Measurements from ENCODE around the gene STMN1. TPM values are rescaled to one million over a fixed set of nuclear protein-coding genes. Genes with fewer than 3 reads are reported as not detected.

STMN1 gene
- total and polyA plus RNA-seq, 9 of the 15 experiments (the other 6 are each of a cell fraction or from before 2014, with no cell fraction given): 269 to 2,153 (median 595) TPM

DNA sequence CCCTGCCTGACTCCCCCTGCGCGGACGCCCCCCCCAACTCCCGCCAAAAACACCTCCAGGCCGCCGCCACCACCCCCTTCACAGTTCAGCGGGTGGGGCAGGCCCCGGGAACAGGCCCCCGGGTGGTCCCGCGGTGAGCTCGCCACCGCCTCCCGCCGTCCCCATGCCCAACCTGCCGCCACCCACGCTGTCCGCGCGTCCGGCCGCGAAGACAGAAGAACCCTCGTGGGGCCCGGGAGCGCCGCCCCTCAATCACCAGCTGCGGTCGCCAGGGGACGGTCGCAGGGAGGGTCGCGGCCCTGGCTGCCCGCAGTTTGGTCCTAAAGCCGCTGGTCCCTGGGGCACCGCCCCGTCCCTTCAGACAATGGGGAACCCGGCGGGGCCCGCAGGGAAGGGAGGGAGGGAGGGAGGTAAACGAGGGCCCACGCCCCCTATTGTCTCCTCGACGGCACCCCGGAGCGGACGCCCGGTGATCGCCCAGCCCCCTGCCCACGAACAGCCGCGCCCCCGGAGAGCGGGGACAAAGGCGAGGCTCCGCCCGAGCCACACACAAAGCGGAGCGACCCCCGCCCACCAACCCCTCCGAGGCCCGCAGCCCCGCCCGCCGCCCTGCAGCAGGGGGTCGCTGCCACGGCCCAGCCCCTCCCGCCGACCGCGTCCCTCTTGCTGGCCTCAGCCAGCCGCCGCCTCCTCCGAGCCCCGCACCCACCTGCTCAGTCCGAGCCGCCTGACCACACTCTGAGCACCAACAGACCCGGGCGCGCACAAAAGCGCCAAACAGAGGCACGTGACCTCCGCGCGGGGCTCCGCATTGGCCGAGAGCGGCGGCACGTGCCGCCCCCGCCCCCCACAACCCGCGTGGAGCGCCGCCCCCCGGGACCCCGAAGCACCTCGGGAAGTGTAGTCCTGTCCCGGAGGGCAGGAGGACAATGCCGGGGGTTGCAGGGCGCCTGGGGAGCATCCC lies at the start of gene STMN1 (continued):
- TF ChIP-seq JUND (IDR thresholded peaks at IDR 0.05; ENCODE audit: borderline replicate concordance, low read depth, low read length) (peak; percentile 67), JUND (tag; IDR thresholded peaks at IDR 0.05; ENCODE audit: borderline replicate concordance, low read depth, low read length) (no peak; the same call in 2 of the 3 replicates), ZFX (CRISPR knock-in tag; IDR thresholded peaks at IDR 0.05) (peak; percentile 75), MTA3 (IDR thresholded peaks at IDR 0.05; ENCODE audit: borderline replicate concordance) (peak; percentile 40; the same call in 1 of the 2 replicates), PTBP1 (IDR thresholded peaks at IDR 0.05; ENCODE audit: low read depth, low read length) (no peak), TEAD1 (CRISPR knock-in tag; IDR thresholded peaks at IDR 0.05) (peak in 1 of 2 experiments; percentile 49; a peak in 1 of 4 replicates), SOX6 (IDR thresholded peaks at IDR 0.05) (peak; percentile 73), RNF2 (IDR thresholded peaks at IDR 0.05) (peak; percentile 78), TOE1 (IDR thresholded peaks at IDR 0.05; ENCODE audit: borderline replicate concordance) (peak; percentile 98), TOE1 (CRISPR knock-in tag; IDR thresholded peaks at IDR 0.05; ENCODE audit: borderline replicate concordance, low read depth) (no peak), NRF1 (conservative IDR thresholded peaks at IDR 0.05 in 1 of 2, IDR thresholded peaks at IDR 0.05 in 1 of 2) (peak; percentile 57 to 61; a peak in 3 of 4 replicates), RUNX1 (IDR thresholded peaks at IDR 0.05; ENCODE audit: low read depth) (no peak), SMARCE1 (IDR thresholded peaks at IDR 0.05) (no peak), RAD51 (IDR thresholded peaks at IDR 0.05; ENCODE audit: borderline replicate concordance, low read depth) (peak; percentile 99), MAZ (CRISPR knock-in tag; conservative IDR thresholded peaks at IDR 0.05 in 1 of 2, IDR thresholded peaks at IDR 0.05 in 1 of 2) (peak; percentile 82 to 83)
- TF ChIP-seq, protein P1, sequence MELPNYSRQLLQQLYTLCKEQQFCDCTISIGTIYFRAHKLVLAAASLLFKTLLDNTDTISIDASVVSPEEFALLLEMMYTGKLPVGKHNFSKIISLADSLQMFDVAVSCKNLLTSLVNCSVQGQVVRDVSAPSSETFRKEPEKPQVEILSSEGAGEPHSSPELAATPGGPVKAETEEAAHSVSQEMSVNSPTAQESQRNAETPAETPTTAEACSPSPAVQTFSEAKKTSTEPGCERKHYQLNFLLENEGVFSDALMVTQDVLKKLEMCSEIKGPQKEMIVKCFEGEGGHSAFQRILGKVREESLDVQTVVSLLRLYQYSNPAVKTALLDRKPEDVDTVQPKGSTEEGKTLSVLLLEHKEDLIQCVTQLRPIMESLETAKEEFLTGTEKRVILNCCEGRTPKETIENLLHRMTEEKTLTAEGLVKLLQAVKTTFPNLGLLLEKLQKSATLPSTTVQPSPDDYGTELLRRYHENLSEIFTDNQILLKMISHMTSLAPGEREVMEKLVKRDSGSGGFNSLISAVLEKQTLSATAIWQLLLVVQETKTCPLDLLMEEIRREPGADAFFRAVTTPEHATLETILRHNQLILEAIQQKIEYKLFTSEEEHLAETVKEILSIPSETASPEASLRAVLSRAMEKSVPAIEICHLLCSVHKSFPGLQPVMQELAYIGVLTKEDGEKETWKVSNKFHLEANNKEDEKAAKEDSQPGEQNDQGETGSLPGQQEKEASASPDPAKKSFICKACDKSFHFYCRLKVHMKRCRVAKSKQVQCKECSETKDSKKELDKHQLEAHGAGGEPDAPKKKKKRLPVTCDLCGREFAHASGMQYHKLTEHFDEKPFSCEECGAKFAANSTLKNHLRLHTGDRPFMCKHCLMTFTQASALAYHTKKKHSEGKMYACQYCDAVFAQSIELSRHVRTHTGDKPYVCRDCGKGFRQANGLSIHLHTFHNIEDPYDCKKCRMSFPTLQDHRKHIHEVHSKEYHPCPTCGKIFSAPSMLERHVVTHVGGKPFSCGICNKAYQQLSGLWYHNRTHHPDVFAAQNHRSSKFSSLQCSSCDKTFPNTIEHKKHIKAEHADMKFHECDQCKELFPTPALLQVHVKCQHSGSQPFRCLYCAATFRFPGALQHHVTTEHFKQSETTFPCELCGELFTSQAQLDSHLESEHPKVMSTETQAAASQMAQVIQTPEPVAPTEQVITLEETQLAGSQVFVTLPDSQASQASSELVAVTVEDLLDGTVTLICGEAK (IDR thresholded peaks at IDR 0.05): no peak
- TF ChIP-seq, protein P1 (CRISPR knock-in tag; IDR thresholded peaks at IDR 0.05): no peak
- TF ChIP-seq, protein P2, sequence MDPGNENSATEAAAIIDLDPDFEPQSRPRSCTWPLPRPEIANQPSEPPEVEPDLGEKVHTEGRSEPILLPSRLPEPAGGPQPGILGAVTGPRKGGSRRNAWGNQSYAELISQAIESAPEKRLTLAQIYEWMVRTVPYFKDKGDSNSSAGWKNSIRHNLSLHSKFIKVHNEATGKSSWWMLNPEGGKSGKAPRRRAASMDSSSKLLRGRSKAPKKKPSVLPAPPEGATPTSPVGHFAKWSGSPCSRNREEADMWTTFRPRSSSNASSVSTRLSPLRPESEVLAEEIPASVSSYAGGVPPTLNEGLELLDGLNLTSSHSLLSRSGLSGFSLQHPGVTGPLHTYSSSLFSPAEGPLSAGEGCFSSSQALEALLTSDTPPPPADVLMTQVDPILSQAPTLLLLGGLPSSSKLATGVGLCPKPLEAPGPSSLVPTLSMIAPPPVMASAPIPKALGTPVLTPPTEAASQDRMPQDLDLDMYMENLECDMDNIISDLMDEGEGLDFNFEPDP (CRISPR knock-in tag; IDR thresholded peaks at IDR 0.05): no peak
